HT1080 (cell line): ENCODE results near the gene CDH23. TPM values are rescaled to one million over a fixed set of nuclear protein-coding genes. Genes with fewer than 3 reads are reported as not detected.

Experiments
- DNase-seq: peaks from one replicate; pipeline ENCODE4 v3.0.0-alpha.2; 2015; ENCODE audit warnings: low read depth
- total RNA-seq: library from RNA; depleted of rRNA; stranded (reverse); fragments of >200 nt; shearing (Covaris generic); gene quantifications from 2 replicates; pipeline ENCODE4 v1.2.3, GENCODE V29; 2014

CDH23 gene
- total RNA-seq, 1 experiment from 2014 or later: 0.23 TPM

GRCh38 chr10:71580415-71580814 is 183.7 kb downstream of the CDH23 start:
- DNase-seq: no peak

GRCh38 chr10:71580926-71581325 is 184.2 kb downstream of the CDH23 start:
- DNase-seq: no peak

DNA sequence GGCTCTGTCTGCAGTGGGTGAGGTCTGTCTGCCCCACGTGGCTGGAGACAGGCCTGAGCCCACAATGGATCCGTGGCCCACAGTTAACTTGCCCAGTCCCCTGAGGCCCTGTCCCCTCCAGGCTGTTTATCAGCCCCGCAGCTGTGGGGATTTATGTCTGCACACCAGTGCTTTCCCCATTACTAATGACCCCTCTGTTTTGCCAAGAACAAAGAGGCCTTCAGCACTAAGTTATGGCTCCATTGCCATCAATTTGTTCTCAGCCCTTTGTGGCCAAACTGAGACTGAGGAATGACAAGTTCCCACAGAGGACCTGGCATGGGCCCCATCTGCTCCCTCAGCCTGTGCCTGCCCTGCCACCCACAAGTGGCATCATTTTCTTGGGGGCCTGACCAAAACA is 184.7 kb downstream of the CDH23 start:
- no peak for DNase-seq

DNA sequence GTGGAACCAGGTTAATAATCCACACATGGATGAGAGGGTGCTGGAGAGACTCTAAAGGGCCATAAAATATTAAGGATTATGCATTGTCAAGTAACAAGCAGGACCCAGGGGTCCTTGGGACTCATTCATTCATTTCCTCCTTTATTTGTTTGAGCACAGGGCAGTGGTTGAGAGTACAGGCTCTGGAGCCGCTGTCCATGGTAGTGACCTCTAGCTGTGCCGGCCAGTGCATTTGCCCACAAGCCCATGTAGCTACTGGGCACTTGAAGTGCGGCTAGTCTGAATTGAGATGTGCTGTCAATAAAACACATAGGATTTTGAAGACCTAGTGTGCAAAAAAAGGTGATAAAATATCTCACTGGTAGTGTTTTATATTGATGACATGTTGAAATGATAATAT is 185.3 kb downstream of the CDH23 start:
- no peak for DNase-seq

DNA sequence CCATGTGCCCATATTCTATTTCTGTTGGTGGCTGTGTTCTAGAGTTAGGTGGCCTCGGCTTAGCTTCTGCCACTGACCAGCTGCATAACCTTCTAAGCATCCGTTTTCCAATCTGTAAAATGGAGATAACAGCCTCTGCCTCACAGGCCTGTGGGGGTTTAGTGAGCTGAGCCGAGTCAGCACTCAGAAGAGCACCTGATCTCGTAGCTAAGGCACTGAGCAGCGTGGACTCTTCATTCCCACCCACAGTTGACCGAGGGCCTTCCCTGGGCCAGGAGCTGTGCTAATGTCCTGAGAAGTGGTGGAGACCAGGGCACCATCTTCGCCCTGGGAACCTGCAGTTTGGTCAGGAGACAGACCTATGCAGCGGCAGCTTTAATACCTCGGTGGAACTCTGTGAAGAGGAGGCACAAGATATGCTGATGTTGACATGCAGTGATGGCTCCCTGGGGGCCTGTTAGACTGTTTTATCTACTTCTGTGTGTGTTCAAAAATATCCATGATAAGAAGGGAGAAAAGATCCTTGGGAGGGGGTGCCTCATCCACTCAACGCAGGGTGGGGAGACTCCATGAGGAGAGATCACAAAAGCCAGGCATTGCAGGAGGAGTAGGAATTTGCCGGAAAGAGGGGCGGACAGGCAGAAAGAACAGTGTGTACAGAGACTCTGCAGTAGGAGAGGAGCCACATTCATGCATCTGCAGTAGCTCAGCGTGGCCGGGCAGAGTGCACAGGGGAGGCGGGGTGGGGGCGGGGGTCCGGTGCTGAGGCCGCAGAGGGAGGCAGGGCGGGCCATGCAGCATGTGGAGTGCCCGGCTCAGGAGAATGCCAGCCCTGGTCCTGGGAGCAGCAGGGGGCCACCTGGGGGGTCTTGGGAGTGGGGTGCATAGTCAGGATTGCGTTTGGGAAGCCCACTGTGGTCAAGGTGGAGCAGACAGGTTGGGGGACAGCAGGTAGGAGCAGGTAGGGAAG is 186.1 kb downstream of the CDH23 start:
- no peak for DNase-seq

- DNase-seq: no peak
Measured at GRCh38 chr10:71584461-71584860, 187.7 kb downstream of the CDH23 start.

DNA sequence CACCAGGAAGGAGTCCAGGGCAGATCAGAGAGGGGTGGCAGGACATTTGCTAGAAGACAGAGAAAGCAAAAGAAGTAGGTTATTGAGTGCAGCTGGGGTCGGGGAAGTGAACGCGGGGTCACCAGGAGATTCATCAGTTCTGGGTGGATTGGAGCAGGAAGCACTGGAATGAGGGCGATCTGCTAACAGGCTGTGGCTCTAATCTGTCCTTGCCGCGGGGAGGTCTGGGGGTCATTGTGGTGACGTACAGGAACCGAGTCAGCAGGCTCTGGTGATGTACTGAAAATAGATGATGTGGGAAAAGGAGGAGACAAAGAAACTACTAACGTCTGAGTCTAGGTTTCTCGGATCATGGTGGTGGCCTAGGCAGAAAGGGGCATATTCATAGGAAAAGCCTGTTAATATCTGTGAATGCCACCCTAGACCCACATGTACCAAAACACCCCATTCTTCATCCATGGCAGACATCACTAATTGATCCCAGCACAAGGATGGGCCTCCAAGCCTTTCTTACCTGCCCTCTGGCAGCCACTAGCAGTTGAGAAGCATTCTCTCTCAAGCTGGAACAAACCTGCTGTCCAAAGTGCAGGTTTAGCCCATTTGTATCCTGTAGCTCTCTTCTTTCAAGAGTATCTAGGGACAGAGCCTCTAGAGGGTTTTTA is 188.3 kb downstream of the CDH23 start:
- no peak for DNase-seq

DNA sequence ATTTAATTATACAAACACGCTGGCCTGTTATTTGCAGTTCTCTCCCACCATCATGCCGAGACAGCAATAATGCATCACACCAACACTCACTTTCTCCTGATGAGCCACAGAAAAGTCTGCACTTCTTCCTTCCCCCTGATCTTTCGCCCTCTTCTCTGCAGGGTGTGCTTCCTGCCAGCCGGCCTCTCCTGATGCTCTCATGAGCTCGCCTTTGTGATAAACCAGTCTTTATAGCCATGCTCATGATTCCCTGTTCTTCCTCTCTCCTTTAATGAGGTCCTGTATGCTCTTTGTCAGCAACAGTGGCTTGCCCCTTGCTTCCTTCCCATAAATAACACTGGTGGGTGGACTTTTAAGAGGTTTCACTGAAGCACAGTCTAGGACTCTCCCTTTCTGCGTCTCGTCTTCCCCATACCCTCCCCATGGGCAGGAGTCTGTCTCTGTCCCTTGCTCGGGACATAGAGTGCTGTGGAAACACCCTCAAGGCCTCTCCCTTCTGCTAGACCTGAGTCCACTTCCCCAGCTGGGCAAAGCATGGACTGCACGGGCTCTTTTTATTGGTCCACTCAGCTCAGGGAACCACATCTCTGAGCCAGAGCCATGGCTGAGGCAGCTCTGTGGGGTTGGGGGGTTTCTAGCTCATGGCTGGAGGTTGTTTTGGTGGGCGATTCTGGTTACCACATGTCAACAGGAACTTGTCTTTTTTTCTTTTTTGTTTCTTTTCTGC is 189.0 kb downstream of the CDH23 start:
- no peak for DNase-seq

GRCh38 chr10:71587941-71588573 is 191.3 kb downstream of the CDH23 start:
- no peak for DNase-seq

GRCh38 chr10:71588685-71589084 is 192.0 kb downstream of the CDH23 start:
- DNase-seq: no peak

- no peak for DNase-seq
Measured at GRCh38 chr10:71589617-71590551, 193.2 kb downstream of the CDH23 start.

GRCh38 chr10:71590781-71591350 is 194.1 kb downstream of the CDH23 start:
- no peak for DNase-seq

DNA sequence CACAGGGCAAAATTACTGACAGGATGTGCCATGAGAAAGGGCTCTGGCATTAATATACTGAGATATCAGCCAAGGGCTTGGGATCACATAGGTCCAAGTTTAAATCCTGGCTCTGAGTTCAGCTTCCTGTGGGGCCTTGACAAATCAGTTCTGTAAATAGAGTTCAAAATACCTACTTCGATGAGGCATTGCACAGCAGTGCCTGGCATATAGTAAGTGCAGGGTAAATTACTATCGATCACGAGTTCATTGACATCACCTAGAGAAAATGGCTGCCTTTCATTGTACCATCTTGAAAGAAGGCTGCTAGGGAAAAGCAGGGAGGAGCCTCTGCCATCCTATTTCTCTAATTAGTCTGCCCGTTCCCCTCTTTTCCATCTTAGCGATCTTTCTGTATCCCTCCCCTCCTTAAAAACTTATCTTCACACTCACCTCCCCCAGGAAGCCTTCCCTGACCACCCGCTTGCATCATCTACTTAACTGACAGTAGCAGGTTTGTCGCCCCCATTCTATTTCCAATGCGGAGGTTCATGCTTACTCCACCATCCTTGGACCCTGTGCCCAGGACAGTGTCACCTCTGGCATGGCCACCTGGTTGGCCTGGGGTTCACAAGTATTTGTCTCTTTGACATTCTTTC is 198.3 kb downstream of the CDH23 start:
- no peak for DNase-seq

- DNase-seq: no peak
Measured at GRCh38 chr10:71595649-71596048, 198.9 kb downstream of the CDH23 start.

- no peak for DNase-seq
Measured at GRCh38 chr10:71596127-71596526, 199.4 kb downstream of the CDH23 start.

DNA sequence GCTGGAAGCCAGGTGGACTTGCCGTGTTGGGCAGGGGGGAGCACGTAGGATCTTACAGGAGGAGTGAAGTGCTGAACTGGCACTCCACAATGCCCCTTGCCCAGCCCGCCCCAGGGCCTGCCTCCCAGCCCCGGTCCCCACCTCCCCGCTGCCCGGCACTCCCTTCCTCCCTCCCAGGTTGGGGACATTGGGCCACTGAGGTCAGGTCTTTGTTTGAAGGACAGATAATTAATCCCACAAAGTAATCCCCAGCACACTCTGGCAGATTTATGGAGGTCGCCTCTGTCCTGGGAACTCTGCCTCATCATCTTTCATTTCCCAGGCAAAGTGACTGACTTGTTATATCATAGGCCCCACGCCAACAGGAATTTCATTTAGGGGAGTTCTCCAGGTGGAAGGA is 200.0 kb downstream of the CDH23 start:
- DNase-seq: no peak

DNA sequence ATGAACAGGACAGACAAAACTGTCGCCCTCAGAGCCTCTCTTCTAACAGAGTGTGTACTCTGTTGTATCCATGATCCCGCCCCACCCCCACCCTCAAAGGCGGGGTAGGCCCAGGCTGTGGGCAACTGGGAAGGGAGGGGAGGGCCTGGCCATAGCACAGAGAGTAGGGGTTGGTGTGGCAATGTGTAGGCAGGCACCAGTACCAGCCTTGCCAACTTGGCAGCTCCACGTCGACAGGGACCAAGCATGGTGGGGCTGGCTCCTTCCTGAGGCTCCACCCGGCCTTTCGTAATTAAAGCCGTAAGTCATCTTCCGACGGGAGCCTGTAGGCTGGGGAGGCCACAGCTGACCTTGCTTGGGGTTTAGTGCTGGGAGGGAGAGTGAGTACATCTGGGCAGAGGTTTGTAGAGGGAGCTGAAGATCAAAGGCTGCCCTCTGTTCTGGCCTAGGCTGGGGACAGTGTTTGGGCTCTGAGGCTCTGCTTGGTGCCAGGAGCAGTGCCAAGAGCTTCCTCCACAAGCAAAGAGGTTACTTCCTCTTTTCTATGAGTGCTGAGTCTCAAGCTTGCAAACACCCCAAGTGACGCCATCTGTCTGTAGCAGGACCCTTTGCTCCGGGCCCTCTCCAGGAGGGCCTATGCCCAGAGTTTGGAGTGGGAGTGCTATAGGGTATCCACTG is 201.2 kb downstream of the CDH23 start:
- DNase-seq: no peak

- DNase-seq: no peak
Measured at GRCh38 chr10:71598621-71599055, 201.9 kb downstream of the CDH23 start.

DNA sequence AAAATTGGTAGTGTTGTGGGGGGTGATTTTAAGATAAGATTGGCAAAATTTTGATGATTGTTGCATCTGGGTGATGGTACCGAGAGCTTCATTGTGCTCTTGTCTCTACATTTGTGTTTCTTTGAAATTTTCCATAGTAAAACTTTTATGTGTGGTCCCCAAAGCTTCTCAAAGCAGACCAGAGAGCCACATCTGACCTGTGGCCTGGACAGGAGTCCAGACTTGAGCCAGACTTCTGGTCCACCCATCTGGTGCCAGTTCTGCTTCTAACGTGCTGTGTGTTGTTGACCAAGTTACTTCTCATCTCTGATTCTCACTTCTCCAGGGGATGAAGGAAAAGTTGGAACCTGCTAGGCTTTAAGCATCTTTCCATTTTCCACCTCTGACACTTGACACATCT is 202.8 kb downstream of the CDH23 start:
- DNase-seq: no peak
